GM06990 (cell line): ENCODE measurements around the gene TERT.

Experiments
- DNase-seq: peaks from one replicate; pipeline ENCODE4 v3.0.0-alpha.2; 2011; ENCODE audit not compliant: insufficient read length; ENCODE audit errors: extremely low read depth
- H3K27me3 ChIP-seq: replicated peaks from 2 replicates; pipeline ENCODE4 v1.6.0; 2011; ENCODE audit warnings: low read length; ENCODE audit not compliant: control insufficient read depth, insufficient read depth
- H3K36me3 ChIP-seq: 2 replicates; pipeline ENCODE4 v1.5.1; 2011; ENCODE audit warnings: low read length; ENCODE audit not compliant: control insufficient read depth, insufficient read depth
- H3K4me3 ChIP-seq: replicated peaks from 2 replicates; pipeline ENCODE4 v1.5.1; 2011; ENCODE audit warnings: low read depth, mild to moderate bottlenecking, control low read depth, low read length
- TF ChIP-seq, protein P1 (sequence below): IDR thresholded peaks from 2 replicates; pipeline ENCODE4 v1.5.1; 2011; ENCODE audit warnings: low read length, control low read depth, mild to moderate bottlenecking, inconsistent platforms; ENCODE audit not compliant: insufficient read depth, poor library complexity, severe bottlenecking

TERT gene

DNA sequence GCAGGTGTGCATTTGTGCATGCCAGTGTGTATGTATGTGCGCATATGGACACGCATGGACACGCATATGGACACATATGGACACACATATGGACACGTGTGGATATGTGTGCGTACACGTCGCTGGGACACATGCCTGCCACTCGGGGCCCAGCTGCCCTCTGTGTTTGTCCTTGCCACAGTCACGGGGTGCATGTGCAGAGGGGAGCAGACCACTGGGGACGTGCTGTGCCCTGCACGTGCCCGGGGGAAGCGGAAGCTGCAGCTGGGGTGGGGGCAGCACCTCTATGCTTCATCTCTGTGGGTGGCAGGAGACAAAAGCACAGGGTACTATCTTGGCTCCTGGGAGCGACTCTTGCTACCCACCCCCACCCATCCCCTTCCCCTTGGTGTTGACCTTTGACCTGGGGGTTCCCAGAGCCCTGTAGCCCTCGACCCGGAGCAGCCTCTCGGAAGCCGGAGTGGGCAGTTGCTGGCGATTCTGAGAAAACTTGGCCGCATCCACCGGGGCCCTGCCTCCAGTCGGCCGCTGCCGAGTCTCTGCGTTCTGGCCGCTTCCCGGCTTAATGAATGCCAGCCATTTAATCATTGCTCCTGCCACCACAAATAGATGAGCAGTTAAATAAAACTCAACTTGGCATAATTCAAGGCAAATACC lies 72.1 kb downstream of the TERT start:
- Histone ChIP-seq H3K27me3 (no peaks in the 10 kb centered on the region; the same call in 1 of the 2 replicates), H3K4me3 (no peak overlapping the region), H3K36me3 (no peaks in the 10 kb centered on the region)
- TF ChIP-seq, protein P1, sequence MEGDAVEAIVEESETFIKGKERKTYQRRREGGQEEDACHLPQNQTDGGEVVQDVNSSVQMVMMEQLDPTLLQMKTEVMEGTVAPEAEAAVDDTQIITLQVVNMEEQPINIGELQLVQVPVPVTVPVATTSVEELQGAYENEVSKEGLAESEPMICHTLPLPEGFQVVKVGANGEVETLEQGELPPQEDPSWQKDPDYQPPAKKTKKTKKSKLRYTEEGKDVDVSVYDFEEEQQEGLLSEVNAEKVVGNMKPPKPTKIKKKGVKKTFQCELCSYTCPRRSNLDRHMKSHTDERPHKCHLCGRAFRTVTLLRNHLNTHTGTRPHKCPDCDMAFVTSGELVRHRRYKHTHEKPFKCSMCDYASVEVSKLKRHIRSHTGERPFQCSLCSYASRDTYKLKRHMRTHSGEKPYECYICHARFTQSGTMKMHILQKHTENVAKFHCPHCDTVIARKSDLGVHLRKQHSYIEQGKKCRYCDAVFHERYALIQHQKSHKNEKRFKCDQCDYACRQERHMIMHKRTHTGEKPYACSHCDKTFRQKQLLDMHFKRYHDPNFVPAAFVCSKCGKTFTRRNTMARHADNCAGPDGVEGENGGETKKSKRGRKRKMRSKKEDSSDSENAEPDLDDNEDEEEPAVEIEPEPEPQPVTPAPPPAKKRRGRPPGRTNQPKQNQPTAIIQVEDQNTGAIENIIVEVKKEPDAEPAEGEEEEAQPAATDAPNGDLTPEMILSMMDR: no peak
- DNase-seq: no peak

DNA sequence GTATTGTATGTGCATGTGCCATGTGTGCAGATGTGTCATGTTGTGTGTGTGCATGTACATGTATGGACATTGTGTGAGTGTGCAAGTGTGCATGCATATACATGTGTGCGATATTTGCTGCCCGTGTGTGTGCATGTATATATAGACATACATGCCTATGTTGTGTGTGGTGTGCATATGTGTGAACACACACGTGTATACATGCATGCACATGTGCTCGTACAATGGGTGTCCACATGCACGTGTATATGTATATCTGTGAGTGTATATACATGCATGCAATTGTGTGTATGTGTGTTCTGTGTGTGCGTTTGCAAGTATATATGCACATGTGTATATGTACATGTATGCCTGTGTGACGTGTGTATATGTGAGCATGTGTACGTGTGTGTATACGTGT lies 72.7 kb downstream of the TERT start:
- TF ChIP-seq, protein P1: no peak
- no peak overlapping the region for H3K4me3 ChIP-seq
- H3K27me3 ChIP-seq: no peaks in the 10 kb centered on the region; the same call in 1 of the 2 replicates
- no peak for DNase-seq
- H3K36me3 ChIP-seq: no peaks in the 10 kb centered on the region

DNA sequence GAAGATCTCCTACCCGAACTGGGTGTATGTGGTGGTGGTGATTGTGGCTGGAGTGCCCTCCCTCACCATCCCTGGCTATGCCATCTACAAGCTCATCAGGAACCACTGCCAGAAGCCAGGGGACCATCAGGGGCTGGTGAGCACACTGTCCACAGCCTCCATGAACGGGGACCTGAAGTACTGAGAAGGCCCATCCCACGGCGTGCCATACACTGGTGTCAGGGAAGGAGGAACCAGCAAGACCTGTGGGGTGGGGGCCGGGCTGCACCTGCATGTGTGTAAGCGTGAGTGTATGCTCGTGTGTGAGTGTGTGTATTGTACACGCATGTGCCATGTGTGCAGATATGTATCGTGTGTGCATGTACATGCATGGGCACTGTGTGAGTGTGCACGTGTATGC lies 73.1 kb downstream of the TERT start:
- H3K36me3 ChIP-seq: no peaks in the 10 kb centered on the region
- DNase-seq: no peak
- no peak overlapping the region for H3K4me3 ChIP-seq
- H3K27me3 ChIP-seq: no peaks in the 10 kb centered on the region; the same call in 1 of the 2 replicates
- TF ChIP-seq, protein P1: no peak

DNA sequence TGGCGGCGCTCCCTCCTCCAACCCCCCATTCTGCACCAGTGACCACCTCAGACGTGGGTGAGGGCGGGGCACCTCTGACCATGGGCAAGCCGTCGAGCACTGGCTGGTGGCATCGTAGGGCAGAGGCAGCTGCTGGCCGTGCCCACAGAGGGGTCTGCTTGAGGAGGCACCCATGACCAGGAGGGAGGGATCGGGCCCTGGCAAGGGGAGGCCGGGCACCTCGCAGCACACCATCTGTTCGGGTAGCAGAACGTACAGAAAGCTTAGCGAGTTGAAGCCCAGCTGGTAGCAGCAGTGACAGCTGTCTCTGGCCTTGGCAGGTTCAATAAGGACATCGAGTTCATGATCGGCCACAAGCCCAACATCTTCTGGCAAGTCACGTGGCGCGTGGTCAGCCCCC lies 74.0 kb downstream of the TERT start:
- H3K36me3 ChIP-seq: no peaks in the 10 kb centered on the region
- no peak overlapping the region for H3K4me3 ChIP-seq
- no peak for DNase-seq
- TF ChIP-seq, protein P1: no peak
- no peaks in the 10 kb centered on the region; the same call in 1 of the 2 replicates for H3K27me3 ChIP-seq

DNA sequence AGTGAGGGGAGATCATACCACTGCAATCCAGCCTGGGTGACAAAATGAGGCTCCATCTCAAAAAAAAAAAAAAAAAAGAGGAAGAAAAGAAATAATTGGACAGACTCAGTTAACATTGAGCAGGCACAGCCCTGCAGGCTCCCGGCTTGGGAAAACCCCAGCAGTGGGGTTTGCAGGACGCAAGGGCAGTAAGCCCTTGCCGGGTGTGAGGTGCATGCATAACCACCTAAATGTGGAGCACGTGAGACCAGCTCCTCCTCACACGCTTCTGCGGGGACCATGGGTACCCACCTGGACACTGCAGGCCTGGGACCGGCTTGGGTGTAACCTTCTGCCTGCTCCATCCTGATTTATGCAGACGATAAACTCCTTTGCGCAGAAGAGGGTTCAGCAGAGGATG lies 74.5 kb downstream of the TERT start:
- TF ChIP-seq, protein P1: no peak

DNA sequence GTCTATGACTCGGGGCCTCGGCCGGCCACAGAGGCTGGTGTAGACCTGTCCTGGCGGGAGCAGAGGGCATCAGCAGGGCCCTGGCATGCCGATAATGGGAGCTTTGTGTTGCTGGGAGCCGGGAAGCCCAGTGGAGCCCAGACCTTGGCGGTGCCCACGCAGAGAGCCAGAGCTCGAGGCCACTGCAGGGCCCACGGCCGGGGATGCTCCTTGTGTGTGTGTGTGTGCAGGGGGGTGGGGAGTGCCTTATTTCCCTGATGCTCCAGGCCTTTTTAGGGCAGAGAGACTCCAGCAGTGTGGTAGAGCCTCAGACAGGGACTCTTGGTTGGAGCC lies 75.1 kb downstream of the TERT start:
- no peak overlapping the region for H3K4me3 ChIP-seq
- DNase-seq: no peak
- TF ChIP-seq, protein P1: no peak
- no peaks in the 10 kb centered on the region for H3K36me3 ChIP-seq
- H3K27me3 ChIP-seq: no peaks in the 10 kb centered on the region; the same call in 1 of the 2 replicates

More for the DNA sequence above, 74.5 kb downstream of the TERT start:
- no peak for DNase-seq
- Histone ChIP-seq H3K4me3 (no peak overlapping the region), H3K27me3 (no peaks in the 10 kb centered on the region; the same call in 1 of the 2 replicates), H3K36me3 (no peaks in the 10 kb centered on the region)
